ENCODE results near the gene NR2E1. TPM values are rescaled to one million over a fixed set of nuclear protein-coding genes. Genes with fewer than 3 reads are reported as not detected.

The NR2E1 gene
- polyA plus RNA-seq, 1 of the 3 experiments (the other 2 are of a cell fraction) = not detected

DNA sequence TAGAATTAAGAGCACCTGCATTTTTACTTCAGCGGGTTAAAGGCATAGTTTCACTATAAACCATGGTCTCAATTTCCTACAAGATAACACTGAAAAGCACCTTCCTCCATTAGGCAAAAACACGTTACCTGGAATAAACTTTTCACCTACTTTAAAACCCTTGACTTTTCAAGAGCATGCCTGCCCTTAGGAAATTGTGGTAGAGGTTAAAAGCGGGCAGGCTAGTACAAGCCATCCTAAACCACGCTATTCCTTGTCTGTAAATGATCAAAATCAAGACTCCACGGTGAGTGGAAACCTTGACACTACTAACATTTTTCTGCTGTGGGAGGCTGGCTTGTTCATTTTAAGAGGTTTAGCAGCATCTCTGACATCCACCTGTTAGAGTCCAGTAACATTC lies 43.9 kb downstream of the NR2E1 start:
- Histone ChIP-seq H3K36me3 (replicated peaks in 1 of 2; ENCODE audit: control insufficient read depth in 1 of 2, insufficient read depth in 2 of 2, low read length in 1 of 2) (peaks cover 20 to 23% of the 10 kb centered on the region in 2 experiments), H3K9ac (no peak overlapping the region), H3F3A (replicated peaks; ENCODE audit: insufficient read depth) (no peaks in the 10 kb centered on the region), H3K27me3 (ENCODE audit: insufficient read depth) (no peaks in the 10 kb centered on the region), H4K20me1 (ENCODE audit: insufficient read depth) (no peaks in the 10 kb centered on the region), H3K4me2 (no peak overlapping the region), H3K4me3 (ENCODE audit: low read depth in 2 of 2, low read length in 1 of 2) (no peak overlapping the region), H3K4me1 (ENCODE audit: control insufficient read depth in 1 of 2, insufficient read depth in 2 of 2, low read depth in 1 of 2, low read length in 1 of 2) (no peaks in the 10 kb centered on the region), H2AFZ (ENCODE audit: low read depth) (no peak overlapping the region), H3K27ac (ENCODE audit: low read depth in 2 of 2, low read length in 1 of 2) (no peak overlapping the region), H3K79me2 (ENCODE audit: insufficient read depth) (no peaks in the 10 kb centered on the region; the same call in 1 of the 2 replicates), H3K9me2 (no peaks in the 10 kb centered on the region), H3K9me3 (no peaks in the 10 kb centered on the region)
- POLR2A ChIA-PET = no interaction called here
- CTCF ChIA-PET = no interaction called here
- DNase-seq = no peak
- TF ChIP-seq JUND (IDR thresholded peaks at IDR 0.05) (no peak), NFIC (IDR thresholded peaks at IDR 0.05; ENCODE audit: borderline replicate concordance) (no peak), TCF12 (IDR thresholded peaks at IDR 0.05) (no peak)
- WGBS (ENCODE audit: low lambda C conversion rate) = 96% methylated on average over 5 of the region's 5 CpGs

DNA sequence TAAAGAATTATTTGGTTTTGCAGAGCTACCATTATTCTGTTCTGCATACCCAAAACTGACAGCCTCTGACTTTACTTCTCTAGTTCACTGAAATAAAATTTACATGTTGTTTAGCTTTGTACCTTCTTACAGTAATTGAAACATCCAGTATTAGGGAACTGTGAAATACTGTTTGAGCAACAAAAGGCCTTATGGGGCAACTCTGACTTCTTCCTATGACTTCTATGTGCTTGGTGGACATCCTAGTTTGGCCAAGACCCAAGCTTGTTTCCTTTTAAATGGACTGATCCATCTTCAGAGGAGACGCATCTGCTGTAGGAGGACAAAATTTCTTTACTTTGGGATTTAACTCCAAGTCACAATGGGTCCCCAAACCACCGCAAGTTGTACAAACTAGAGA lies 44.7 kb downstream of the NR2E1 start:
- no peak overlapping the region for H3K27ac ChIP-seq (ENCODE audit: low read depth in 2 of 2, low read length in 1 of 2)
- no peaks in the 10 kb centered on the region for H3K27me3 ChIP-seq (ENCODE audit: insufficient read depth)
- no peak overlapping the region for H3K4me2 ChIP-seq
- CTCF ChIA-PET = no interaction called here
- H3K36me3 ChIP-seq (replicated peaks in 1 of 2; ENCODE audit: control insufficient read depth in 1 of 2, insufficient read depth in 2 of 2, low read length in 1 of 2) = peaks cover 20 to 27% of the 10 kb centered on the region in 2 experiments
- no peak overlapping the region for H2AFZ ChIP-seq (ENCODE audit: low read depth)
- no peak for DNase-seq
- H4K20me1 ChIP-seq (ENCODE audit: insufficient read depth) = no peaks in the 10 kb centered on the region
- no peak overlapping the region for H3K9ac ChIP-seq
- 100% methylated on average over 1 of the region's 2 CpGs for WGBS (ENCODE audit: low lambda C conversion rate)
- no peaks in the 10 kb centered on the region for H3F3A ChIP-seq (replicated peaks; ENCODE audit: insufficient read depth)
- no peak overlapping the region for H3K4me3 ChIP-seq (ENCODE audit: low read depth in 2 of 2, low read length in 1 of 2)
- no peaks in the 10 kb centered on the region for H3K4me1 ChIP-seq (ENCODE audit: control insufficient read depth in 1 of 2, insufficient read depth in 2 of 2, low read depth in 1 of 2, low read length in 1 of 2)
- H3K9me3 ChIP-seq = no peaks in the 10 kb centered on the region
- H3K9me2 ChIP-seq = no peaks in the 10 kb centered on the region
- TF ChIP-seq EZH2phosphoT487 (IDR thresholded peaks at IDR 0.05; ENCODE audit: borderline replicate concordance, low read depth) (no peak), YY1 (IDR thresholded peaks at IDR 0.05; ENCODE audit: low read depth) (no peak)
- TF ChIP-seq, protein P1, sequence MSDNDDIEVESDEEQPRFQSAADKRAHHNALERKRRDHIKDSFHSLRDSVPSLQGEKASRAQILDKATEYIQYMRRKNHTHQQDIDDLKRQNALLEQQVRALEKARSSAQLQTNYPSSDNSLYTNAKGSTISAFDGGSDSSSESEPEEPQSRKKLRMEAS (IDR thresholded peaks at IDR 0.05; ENCODE audit: low read depth) = no peak
- TF ChIP-seq, protein P2, sequence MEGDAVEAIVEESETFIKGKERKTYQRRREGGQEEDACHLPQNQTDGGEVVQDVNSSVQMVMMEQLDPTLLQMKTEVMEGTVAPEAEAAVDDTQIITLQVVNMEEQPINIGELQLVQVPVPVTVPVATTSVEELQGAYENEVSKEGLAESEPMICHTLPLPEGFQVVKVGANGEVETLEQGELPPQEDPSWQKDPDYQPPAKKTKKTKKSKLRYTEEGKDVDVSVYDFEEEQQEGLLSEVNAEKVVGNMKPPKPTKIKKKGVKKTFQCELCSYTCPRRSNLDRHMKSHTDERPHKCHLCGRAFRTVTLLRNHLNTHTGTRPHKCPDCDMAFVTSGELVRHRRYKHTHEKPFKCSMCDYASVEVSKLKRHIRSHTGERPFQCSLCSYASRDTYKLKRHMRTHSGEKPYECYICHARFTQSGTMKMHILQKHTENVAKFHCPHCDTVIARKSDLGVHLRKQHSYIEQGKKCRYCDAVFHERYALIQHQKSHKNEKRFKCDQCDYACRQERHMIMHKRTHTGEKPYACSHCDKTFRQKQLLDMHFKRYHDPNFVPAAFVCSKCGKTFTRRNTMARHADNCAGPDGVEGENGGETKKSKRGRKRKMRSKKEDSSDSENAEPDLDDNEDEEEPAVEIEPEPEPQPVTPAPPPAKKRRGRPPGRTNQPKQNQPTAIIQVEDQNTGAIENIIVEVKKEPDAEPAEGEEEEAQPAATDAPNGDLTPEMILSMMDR (IDR thresholded peaks at IDR 0.05) = no peak
- POLR2A ChIA-PET = no interaction called here
- H3K79me2 ChIP-seq (ENCODE audit: insufficient read depth) = no peaks in the 10 kb centered on the region; the same call in 1 of the 2 replicates

DNA sequence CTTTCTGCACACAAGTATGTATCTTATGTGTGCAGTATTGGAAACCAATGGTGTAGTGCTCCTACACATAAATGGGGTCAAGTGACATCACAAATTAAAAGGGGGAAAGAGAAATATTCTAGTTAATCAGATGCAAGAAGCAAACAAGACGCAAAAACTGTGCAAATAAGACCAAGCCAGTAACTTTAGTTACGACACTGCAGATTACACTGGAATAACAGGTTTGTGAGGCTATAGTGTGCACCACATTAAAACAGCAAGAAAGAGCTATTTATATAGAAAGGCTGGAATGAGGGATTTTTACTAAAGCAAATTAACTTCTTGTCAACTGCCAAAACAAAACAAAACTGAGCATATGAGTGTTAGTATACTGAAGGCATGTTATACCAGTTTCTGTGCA lies 45.8 kb downstream of the NR2E1 start:
- H3K4me2 ChIP-seq = no peak overlapping the region
- no peak for DNase-seq
- peaks cover 6% of the 10 kb centered on the region for H3K79me2 ChIP-seq (ENCODE audit: insufficient read depth)
- no peaks in the 10 kb centered on the region for H3K9me2 ChIP-seq
- H4K20me1 ChIP-seq (ENCODE audit: insufficient read depth) = no peaks in the 10 kb centered on the region
- H2AFZ ChIP-seq (ENCODE audit: low read depth) = no peak overlapping the region
- peaks cover 20 to 29% of the 10 kb centered on the region in 2 experiments for H3K36me3 ChIP-seq (replicated peaks in 1 of 2; ENCODE audit: control insufficient read depth in 1 of 2, insufficient read depth in 2 of 2, low read length in 1 of 2)
- no peaks in the 10 kb centered on the region for H3K27me3 ChIP-seq (ENCODE audit: insufficient read depth)
- H3K4me3 ChIP-seq (ENCODE audit: low read depth in 2 of 2, low read length in 1 of 2) = no peak overlapping the region
- no peaks in the 10 kb centered on the region for H3K4me1 ChIP-seq (ENCODE audit: control insufficient read depth in 1 of 2, insufficient read depth in 2 of 2, low read depth in 1 of 2, low read length in 1 of 2)
- H3K27ac ChIP-seq (ENCODE audit: low read depth in 2 of 2, low read length in 1 of 2) = no peak overlapping the region
- ChIA-PET POLR2A (no interaction called here), CTCF (no interaction called here)
- H3K9ac ChIP-seq = no peak overlapping the region
- no peaks in the 10 kb centered on the region for H3K9me3 ChIP-seq
- 91% methylated on average over 2 of the region's 2 CpGs for WGBS (ENCODE audit: low lambda C conversion rate)
- no peak for TF ChIP-seq FOXM1 (IDR thresholded peaks at IDR 0.05; ENCODE audit: low read depth)
- TF ChIP-seq RAD21 (IDR thresholded peaks at IDR 0.05; ENCODE audit: low read length) = no peak
- TF ChIP-seq, protein P3, sequence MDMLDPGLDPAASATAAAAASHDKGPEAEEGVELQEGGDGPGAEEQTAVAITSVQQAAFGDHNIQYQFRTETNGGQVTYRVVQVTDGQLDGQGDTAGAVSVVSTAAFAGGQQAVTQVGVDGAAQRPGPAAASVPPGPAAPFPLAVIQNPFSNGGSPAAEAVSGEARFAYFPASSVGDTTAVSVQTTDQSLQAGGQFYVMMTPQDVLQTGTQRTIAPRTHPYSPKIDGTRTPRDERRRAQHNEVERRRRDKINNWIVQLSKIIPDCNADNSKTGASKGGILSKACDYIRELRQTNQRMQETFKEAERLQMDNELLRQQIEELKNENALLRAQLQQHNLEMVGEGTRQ (IDR thresholded peaks at IDR 0.05; ENCODE audit: borderline replicate concordance, low read depth, low read length) = no peak
- no peak for TF ChIP-seq MEF2A (IDR thresholded peaks at IDR 0.05; ENCODE audit: borderline replicate concordance, low read depth)
- no peaks in the 10 kb centered on the region for H3F3A ChIP-seq (replicated peaks; ENCODE audit: insufficient read depth)
